HepG2 (cell line): ENCODE data around the gene GMPR. TPM values are rescaled to one million over a fixed set of nuclear protein-coding genes. Genes with fewer than 3 reads are reported as not detected.

ENCODE experiments used
- GLI4 ChIP-seq: sonication (generic); formaldehyde crosslinking; IDR thresholded peaks from 2 replicates; pipeline ENCODE4 v1.5.1; 2020; ENCODE audit warnings: missing genetic modification reagents, mild to moderate bottlenecking, moderate library complexity, borderline replicate concordance
- XBP1 ChIP-seq: sonication (generic); formaldehyde crosslinking; IDR thresholded peaks from 2 replicates; pipeline ENCODE4 v1.5.0; 2020; ENCODE audit warnings: missing genetic modification reagents
- ZC3H13 ChIP-seq: sonication (generic); formaldehyde crosslinking; IDR thresholded peaks from 2 replicates; pipeline ENCODE4 v1.8.1; 2023; ENCODE audit warnings: mild to moderate bottlenecking, missing genetic modification reagents, moderate library complexity
- ZNF350 ChIP-seq: sonication (generic); formaldehyde crosslinking; IDR thresholded peaks from 2 replicates; pipeline ENCODE4 v1.4.0; 2020; ENCODE audit warnings: mild to moderate bottlenecking, low read depth, missing genetic modification reagents, borderline replicate concordance
- polyA plus RNA-seq, 8 experiments: library from polyadenylated mRNA; depleted of rRNA in 3 of 8; stranded (reverse) in 7 of 8; unstranded in 1 of 8; fragments of >200 nt; fragmentation: Illumina TruSeq in 4 of 8; extraction: Trizol in 4 of 8; gene quantifications; 2 replicates each; pipeline versions ENCODE4 v1.2.1 to v1.2.3, GENCODE V29; 2011 to 2016; ENCODE audit warnings: low read depth in 4 of 8, missing spikeins in 1 of 8, mixed read lengths in 1 of 8; ENCODE audit not compliant: insufficient read depth in 1 of 8
- small RNA-seq, 3 experiments: library from RNA; depleted of rRNA; stranded (forward); fragments of <200 nt; gene quantifications; one replicate each; pipeline ENCODE3, GENCODE V24; 2012; ENCODE audit warnings: low read depth in 2 of 3, low replicate concordance in 1 of 3; ENCODE audit not compliant: insufficient read length in 3 of 3, insufficient read depth in 2 of 3
- total RNA-seq, 5 experiments: library from RNA; depleted of rRNA; stranded (reverse); fragments of >200 nt; fragmentation: Illumina TruSeq; extraction: Trizol; gene quantifications; 2 replicates each; pipeline ENCODE4 v1.2.3, GENCODE V29; 2016; ENCODE audit warnings: low read depth in 1 of 5
- TF ChIP-seq, protein P1 (sequence below): sonication (generic); formaldehyde crosslinking; IDR thresholded peaks from 2 replicates; pipeline ENCODE4 v1.5.0; 2020; ENCODE audit warnings: mild to moderate bottlenecking, missing genetic modification reagents, borderline replicate concordance

Gene GMPR
- total and polyA plus RNA-seq, 2 of the 13 experiments (the other 11 are each of a cell fraction or from before 2014, with no cell fraction given): not detected

- TF ChIP-seq, protein P1, sequence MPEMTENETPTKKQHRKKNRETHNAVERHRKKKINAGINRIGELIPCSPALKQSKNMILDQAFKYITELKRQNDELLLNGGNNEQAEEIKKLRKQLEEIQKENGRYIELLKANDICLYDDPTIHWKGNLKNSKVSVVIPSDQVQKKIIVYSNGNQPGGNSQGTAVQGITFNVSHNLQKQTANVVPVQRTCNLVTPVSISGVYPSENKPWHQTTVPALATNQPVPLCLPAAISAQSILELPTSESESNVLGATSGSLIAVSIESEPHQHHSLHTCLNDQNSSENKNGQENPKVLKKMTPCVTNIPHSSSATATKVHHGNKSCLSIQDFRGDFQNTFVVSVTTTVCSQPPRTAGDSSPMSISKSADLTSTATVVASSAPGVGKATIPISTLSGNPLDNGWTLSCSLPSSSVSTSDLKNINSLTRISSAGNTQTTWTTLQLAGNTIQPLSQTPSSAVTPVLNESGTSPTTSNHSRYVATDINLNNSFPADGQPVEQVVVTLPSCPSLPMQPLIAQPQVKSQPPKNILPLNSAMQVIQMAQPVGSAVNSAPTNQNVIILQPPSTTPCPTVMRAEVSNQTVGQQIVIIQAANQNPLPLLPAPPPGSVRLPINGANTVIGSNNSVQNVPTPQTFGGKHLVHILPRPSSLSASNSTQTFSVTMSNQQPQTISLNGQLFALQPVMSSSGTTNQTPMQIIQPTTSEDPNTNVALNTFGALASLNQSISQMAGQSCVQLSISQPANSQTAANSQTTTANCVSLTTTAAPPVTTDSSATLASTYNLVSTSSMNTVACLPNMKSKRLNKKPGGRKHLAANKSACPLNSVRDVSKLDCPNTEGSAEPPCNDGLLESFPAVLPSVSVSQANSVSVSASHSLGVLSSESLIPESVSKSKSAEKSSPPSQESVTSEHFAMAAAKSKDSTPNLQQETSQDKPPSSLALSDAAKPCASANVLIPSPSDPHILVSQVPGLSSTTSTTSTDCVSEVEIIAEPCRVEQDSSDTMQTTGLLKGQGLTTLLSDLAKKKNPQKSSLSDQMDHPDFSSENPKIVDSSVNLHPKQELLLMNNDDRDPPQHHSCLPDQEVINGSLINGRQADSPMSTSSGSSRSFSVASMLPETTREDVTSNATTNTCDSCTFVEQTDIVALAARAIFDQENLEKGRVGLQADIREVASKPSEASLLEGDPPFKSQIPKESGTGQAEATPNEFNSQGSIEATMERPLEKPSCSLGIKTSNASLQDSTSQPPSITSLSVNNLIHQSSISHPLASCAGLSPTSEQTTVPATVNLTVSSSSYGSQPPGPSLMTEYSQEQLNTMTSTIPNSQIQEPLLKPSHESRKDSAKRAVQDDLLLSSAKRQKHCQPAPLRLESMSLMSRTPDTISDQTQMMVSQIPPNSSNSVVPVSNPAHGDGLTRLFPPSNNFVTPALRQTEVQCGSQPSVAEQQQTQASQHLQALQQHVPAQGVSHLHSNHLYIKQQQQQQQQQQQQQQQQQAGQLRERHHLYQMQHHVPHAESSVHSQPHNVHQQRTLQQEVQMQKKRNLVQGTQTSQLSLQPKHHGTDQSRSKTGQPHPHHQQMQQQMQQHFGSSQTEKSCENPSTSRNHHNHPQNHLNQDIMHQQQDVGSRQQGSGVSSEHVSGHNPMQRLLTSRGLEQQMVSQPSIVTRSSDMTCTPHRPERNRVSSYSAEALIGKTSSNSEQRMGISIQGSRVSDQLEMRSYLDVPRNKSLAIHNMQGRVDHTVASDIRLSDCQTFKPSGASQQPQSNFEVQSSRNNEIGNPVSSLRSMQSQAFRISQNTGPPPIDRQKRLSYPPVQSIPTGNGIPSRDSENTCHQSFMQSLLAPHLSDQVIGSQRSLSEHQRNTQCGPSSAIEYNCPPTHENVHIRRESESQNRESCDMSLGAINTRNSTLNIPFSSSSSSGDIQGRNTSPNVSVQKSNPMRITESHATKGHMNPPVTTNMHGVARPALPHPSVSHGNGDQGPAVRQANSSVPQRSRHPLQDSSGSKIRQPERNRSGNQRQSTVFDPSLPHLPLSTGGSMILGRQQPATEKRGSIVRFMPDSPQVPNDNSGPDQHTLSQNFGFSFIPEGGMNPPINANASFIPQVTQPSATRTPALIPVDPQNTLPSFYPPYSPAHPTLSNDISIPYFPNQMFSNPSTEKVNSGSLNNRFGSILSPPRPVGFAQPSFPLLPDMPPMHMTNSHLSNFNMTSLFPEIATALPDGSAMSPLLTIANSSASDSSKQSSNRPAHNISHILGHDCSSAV (CRISPR knock-in tag): no peak
- no peak for TF ChIP-seq ZNF350 (CRISPR knock-in tag)
- TF ChIP-seq GLI4 (CRISPR knock-in tag): no peak
- no peak for TF ChIP-seq XBP1 (CRISPR knock-in tag)
- no peak for TF ChIP-seq ZC3H13
- TF ChIP-seq, all 625 proteins: peak for 0
Measured at GRCh38 chr6:16344756-16345155, 106.4 kb downstream of the GMPR start (continued).

Small RNA genes lying within 50 kb of the gene (small RNA-seq; reads per million reads assigned to genes)
- gene RF00019: 0 reads per million in 3 experiments
- gene RNU6-1114P: 0 reads per million in 3 experiments

Other genes with a start within 250 kb of the GMPR start
- gene MYLIP, start 109.5 kb upstream of the GMPR start, total RNA-seq (2016; rRNA removed; fragmentation: Illumina TruSeq; extraction: Trizol): 3.4 and 4.0 TPM in 2 replicates
- 8.4 and 10.8 TPM in 2 replicates for gene MYLIP, start 109.5 kb upstream of the GMPR start, polyA plus RNA-seq (2011; rRNA removed)